Mesenchymal stem cell (in vitro differentiated cells and primary cell): ENCODE results near the gene ZC3H12A.

Experiments used
- DNase-seq: peaks from one replicate; pipeline ENCODE4 v3.0.0-alpha.2; 2013
- H2AFZ ChIP-seq: one replicate; pipeline ENCODE4 v1.6.1; 2013; ENCODE audit warnings: low read depth, mild to moderate bottlenecking, control low read depth, inconsistent platforms, low read length, moderate library complexity
- H2AK5ac ChIP-seq: 2 replicates; pipeline ENCODE4 v1.6.1; 2013; ENCODE audit warnings: low read length, moderate library complexity, mild to moderate bottlenecking, inconsistent platforms; ENCODE audit not compliant: severe bottlenecking
- H2BK120ac ChIP-seq: one replicate; pipeline ENCODE4 v1.6.1; 2013; ENCODE audit warnings: low read depth, mild to moderate bottlenecking, inconsistent platforms, low read length, moderate library complexity
- H2BK12ac ChIP-seq, 2 experiments: one replicate each; pipeline ENCODE4 v1.6.1; 2013; ENCODE audit warnings: inconsistent platforms in 2 of 2, low read length in 2 of 2, mild to moderate bottlenecking in 2 of 2, moderate library complexity in 2 of 2, control low read depth in 1 of 2
- H2BK15ac ChIP-seq: one replicate; pipeline ENCODE4 v1.6.1; 2013; ENCODE audit warnings: mild to moderate bottlenecking, low read depth, inconsistent platforms; ENCODE audit not compliant: poor library complexity, severe bottlenecking
- H2BK5ac ChIP-seq: 2 replicates; pipeline ENCODE4 v1.6.1; 2013; ENCODE audit warnings: low read depth, mild to moderate bottlenecking, low read length, control low read depth, inconsistent platforms; ENCODE audit not compliant: poor library complexity, severe bottlenecking
- H3K14ac ChIP-seq, 2 experiments: one replicate each; pipeline ENCODE4 v1.6.1; 2013; ENCODE audit warnings: inconsistent platforms in 2 of 2, low read length in 2 of 2, control low read depth in 1 of 2, mild to moderate bottlenecking in 1 of 2, moderate library complexity in 1 of 2
- H3K18ac ChIP-seq, 2 experiments: one replicate each; pipeline ENCODE4 v1.6.1; 2013; ENCODE audit warnings: inconsistent platforms in 2 of 2, low read length in 2 of 2, control low read depth in 1 of 2, low read depth in 1 of 2, mild to moderate bottlenecking in 1 of 2
- H3K23ac ChIP-seq, 2 experiments: one replicate each; pipeline ENCODE4 v1.6.1; 2013; ENCODE audit warnings: inconsistent platforms in 2 of 2, low read length in 2 of 2, mild to moderate bottlenecking in 2 of 2, moderate library complexity in 2 of 2, control low read depth in 1 of 2
- H3K27ac ChIP-seq: 2 replicates; pipeline ENCODE4 v1.5.1; 2013; ENCODE audit warnings: mild to moderate bottlenecking, moderate library complexity, low read length, control low read depth, inconsistent platforms; ENCODE audit not compliant: poor library complexity, severe bottlenecking
- H3K27me3 ChIP-seq, 2 experiments: 2 replicates each; pipeline versions ENCODE4 v1.6.1 to v1.7.0; 2013; ENCODE audit warnings: low read length in 2 of 2, mild to moderate bottlenecking in 2 of 2, moderate library complexity in 2 of 2, control low read depth in 1 of 2, inconsistent platforms in 1 of 2; ENCODE audit not compliant: control insufficient read depth in 1 of 2, insufficient read depth in 1 of 2
- H3K36me3 ChIP-seq, 2 experiments: 2 replicates each; pipeline versions ENCODE4 v1.6.1 to v1.7.0; 2013; ENCODE audit warnings: low read length in 2 of 2, control low read depth in 1 of 2, inconsistent platforms in 1 of 2, low read depth in 1 of 2, mild to moderate bottlenecking in 1 of 2; ENCODE audit not compliant: insufficient read depth in 2 of 2, control insufficient read depth in 1 of 2
- H3K4ac ChIP-seq, 2 experiments: one replicate each; pipeline ENCODE4 v1.6.1; 2013; ENCODE audit warnings: inconsistent platforms in 2 of 2, low read length in 2 of 2, mild to moderate bottlenecking in 2 of 2, moderate library complexity in 2 of 2, control low read depth in 1 of 2, low read depth in 1 of 2
- H3K4me1 ChIP-seq: 2 replicates; pipeline ENCODE4 v1.6.1; 2013; ENCODE audit warnings: low read depth, low read length, control low read depth; ENCODE audit not compliant: control insufficient read depth, insufficient read depth
- H3K4me2 ChIP-seq: 2 replicates; pipeline ENCODE4 v1.6.1; 2013; ENCODE audit warnings: low read length, mild to moderate bottlenecking, inconsistent platforms; ENCODE audit not compliant: poor library complexity, severe bottlenecking
- H3K4me3 ChIP-seq, 2 experiments: 2 replicates each; pipeline versions ENCODE4 v1.5.1 to v1.7.0; 2013; ENCODE audit warnings: low read length in 2 of 2, mild to moderate bottlenecking in 2 of 2, control low read depth in 1 of 2, low read depth in 1 of 2; ENCODE audit not compliant: insufficient read depth in 1 of 2
- H3K79me1 ChIP-seq: replicated peaks from 2 replicates; pipeline ENCODE4 v1.6.1; 2013; ENCODE audit warnings: mild to moderate bottlenecking, control low read depth, low read length, inconsistent platforms; ENCODE audit not compliant: poor library complexity, severe bottlenecking
- H3K9ac ChIP-seq: 2 replicates; pipeline ENCODE4 v1.7.0; 2013; ENCODE audit warnings: mild to moderate bottlenecking, low read length, moderate library complexity
- H3K9me3 ChIP-seq: 2 replicates; pipeline ENCODE4 v1.7.0; 2013; ENCODE audit warnings: mild to moderate bottlenecking, low read length; ENCODE audit not compliant: control insufficient read depth
- H4K8ac ChIP-seq: one replicate; pipeline ENCODE4 v1.6.1; 2013; ENCODE audit warnings: inconsistent platforms, mild to moderate bottlenecking, low read length, moderate library complexity
- H4K91ac ChIP-seq: one replicate; pipeline ENCODE4 v1.6.1; 2013; ENCODE audit warnings: mild to moderate bottlenecking, low read length, inconsistent platforms
- WGBS: methylation state at CpG from one replicate; pipeline ENCODE4 v1.1.7; 2013; ENCODE audit warnings: mixed read lengths; 5-methylcytosine and 5-hydroxymethylcytosine counted together

The ZC3H12A gene

GRCh38 chr1:37448691-37449417 lies 25.5 kb upstream of the ZC3H12A start:
- H3K4me1 ChIP-seq, result peaks cover 11% of the 10 kb centered on the region
- H3K4me2 ChIP-seq, result no peak overlapping the region
- no peak overlapping the region for H4K8ac ChIP-seq
- H2BK15ac ChIP-seq, result no peak overlapping the region
- H2AK5ac ChIP-seq, result no peak overlapping the region
- peak overlapping the region; percentile 25 for H4K91ac ChIP-seq
- DNase-seq, result no peak
- H3K79me1 ChIP-seq, result peaks cover 2% of the 10 kb centered on the region
- H3K27me3 ChIP-seq, result peaks cover 15 to 29% of the 10 kb centered on the region in 2 experiments
- no peak overlapping the region for H3K4ac ChIP-seq
- no peak overlapping the region for H3K23ac ChIP-seq
- H2BK120ac ChIP-seq, result no peak overlapping the region
- H2AFZ ChIP-seq, result no peak overlapping the region
- H2BK12ac ChIP-seq, result no peak overlapping the region
- no peak overlapping the region for H3K4me3 ChIP-seq
- H3K36me3 ChIP-seq, result peaks cover 0 to 7% of the 10 kb centered on the region in 2 experiments
- H3K18ac ChIP-seq, result no peak overlapping the region
- H2BK5ac ChIP-seq, result no peak overlapping the region
- WGBS, result 63% methylated on average over 14 of the region's 15 CpGs
- no peaks in the 10 kb centered on the region for H3K9me3 ChIP-seq
- no peak overlapping the region for H3K14ac ChIP-seq
- H3K9ac ChIP-seq, result no peak overlapping the region
- H3K27ac ChIP-seq, result no peak overlapping the region

DNA sequence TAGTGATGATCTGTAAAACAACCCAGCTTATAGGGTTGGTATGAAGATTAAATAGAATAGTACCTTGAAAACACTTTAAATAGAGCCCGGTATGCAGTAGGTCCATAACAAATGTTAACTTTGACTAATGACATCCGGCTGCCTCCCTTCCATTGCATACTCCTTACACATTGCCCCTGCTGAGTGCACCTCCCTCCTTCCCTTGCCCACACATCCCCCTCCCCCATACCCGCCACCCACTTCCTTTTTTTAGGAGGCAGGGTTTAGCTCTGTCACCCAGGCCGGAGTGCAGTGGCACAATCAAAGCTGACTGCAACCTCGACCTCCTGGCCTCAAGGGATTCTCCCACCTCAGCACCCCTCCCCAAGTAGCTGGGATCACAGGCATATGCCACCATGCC lies 24.4 kb upstream of the ZC3H12A start:
- Histone ChIP-seq H3K9ac (no peak overlapping the region), H3K14ac (no peak overlapping the region), H2AFZ (no peak overlapping the region), H3K4me3 (no peak overlapping the region), H2AK5ac (no peak overlapping the region), H3K4me1 (peaks cover 11% of the 10 kb centered on the region), H3K4ac (no peak overlapping the region), H3K79me1 (peaks cover 3% of the 10 kb centered on the region), H3K27me3 (peaks cover 11 to 29% of the 10 kb centered on the region in 2 experiments), H3K23ac (no peak overlapping the region), H3K36me3 (peaks cover 0 to 7% of the 10 kb centered on the region in 2 experiments), H2BK12ac (no peak overlapping the region), H2BK15ac (no peak overlapping the region), H2BK5ac (no peak overlapping the region), H3K9me3 (no peaks in the 10 kb centered on the region), H3K4me2 (no peak overlapping the region), H4K91ac (no peak overlapping the region), H3K27ac (no peak overlapping the region), H4K8ac (no peak overlapping the region), H3K18ac (no peak overlapping the region), H2BK120ac (no peak overlapping the region)
- 31% methylated on average over 5 of the region's 5 CpGs for WGBS
- no peak for DNase-seq

GRCh38 chr1:37452416-37452815 lies 22.0 kb upstream of the ZC3H12A start:
- Histone ChIP-seq H3K14ac (no peak overlapping the region), H3K4me1 (peaks cover 14% of the 10 kb centered on the region), H3K4me2 (no peak overlapping the region), H3K79me1 (peaks cover 8% of the 10 kb centered on the region), H2AK5ac (no peak overlapping the region), H4K91ac (no peak overlapping the region), H2BK12ac (no peak overlapping the region), H3K27ac (no peak overlapping the region), H3K4me3 (no peak overlapping the region), H4K8ac (no peak overlapping the region), H3K27me3 (peaks cover 3 to 12% of the 10 kb centered on the region in 2 experiments), H3K36me3 (peaks cover 0 to 11% of the 10 kb centered on the region in 2 experiments), H2BK120ac (no peak overlapping the region), H3K18ac (no peak overlapping the region), H3K4ac (no peak overlapping the region), H2BK15ac (peak overlapping the region; percentile 56), H3K23ac (no peak overlapping the region), H2AFZ (no peak overlapping the region), H2BK5ac (no peak overlapping the region), H3K9ac (no peak overlapping the region), H3K9me3 (no peaks in the 10 kb centered on the region)
- no peak for DNase-seq
- 52% methylated on average over 4 of the region's 6 CpGs for WGBS

GRCh38 chr1:37453647-37454046 lies 20.7 kb upstream of the ZC3H12A start:
- DNase-seq, result no peak
- Histone ChIP-seq H3K14ac (no peak overlapping the region), H4K91ac (no peak overlapping the region), H3K4me1 (peaks cover 14% of the 10 kb centered on the region), H3K9me3 (no peaks in the 10 kb centered on the region), H2BK5ac (no peak overlapping the region), H2AFZ (no peak overlapping the region), H3K9ac (peak overlapping the region; percentile 40), H3K27ac (no peak overlapping the region), H3K4me3 (no peak overlapping the region), H3K4ac (no peak overlapping the region), H2BK15ac (no peak overlapping the region), H3K79me1 (peaks cover 16% of the 10 kb centered on the region), H3K4me2 (no peak overlapping the region), H3K36me3 (peaks cover 0 to 16% of the 10 kb centered on the region in 2 experiments), H3K27me3 (peaks cover 0 to 6% of the 10 kb centered on the region in 2 experiments), H2BK12ac (no peak overlapping the region), H2BK120ac (no peak overlapping the region), H4K8ac (no peak overlapping the region), H3K18ac (no peak overlapping the region), H3K23ac (no peak overlapping the region), H2AK5ac (no peak overlapping the region)
- 77% methylated on average over 7 of the region's 7 CpGs for WGBS
